Thymus (tissue), 11 donors: ENCODE results near the gene JMY. TPM values are rescaled to one million over a fixed set of nuclear protein-coding genes. Genes with fewer than 3 reads are reported as not detected.

Experiments used
- DNase-seq, 9 donors: peaks; one replicate each; pipeline ENCODE4 v3.0.0-alpha.2; 2013; ENCODE audit warnings: low spot score in 9 of 9, low read depth in 6 of 9, missing footprints in 1 of 9
- H3K27ac ChIP-seq, 2 donors: one replicate each; pipeline ENCODE4 v1.5.1; 2013; ENCODE audit warnings: control low read depth in 1 of 2, low read depth in 1 of 2, low read length in 1 of 2, mild to moderate bottlenecking in 1 of 2, moderate library complexity in 1 of 2
- H3K27me3 ChIP-seq, 2 donors: one replicate each; pipeline ENCODE4 v1.5.1; 2013; ENCODE audit warnings: low read length in 1 of 2; ENCODE audit not compliant: control insufficient read depth in 2 of 2, insufficient read depth in 1 of 2
- H3K36me3 ChIP-seq, 2 donors: one replicate each; pipeline ENCODE4 v1.5.1; 2013; ENCODE audit warnings: low read length in 1 of 2, mild to moderate bottlenecking in 1 of 2, moderate library complexity in 1 of 2; ENCODE audit not compliant: control insufficient read depth in 2 of 2, insufficient read depth in 2 of 2
- H3K4me1 ChIP-seq, 2 donors: one replicate each; pipeline ENCODE4 v1.5.1; 2013; ENCODE audit warnings: low read length in 2 of 2; ENCODE audit not compliant: control insufficient read depth in 2 of 2, insufficient read depth in 2 of 2
- H3K4me3 ChIP-seq, 2 donors: one replicate each; pipeline ENCODE4 v1.5.1; 2013; ENCODE audit warnings: low read length in 2 of 2, control low read depth in 1 of 2, mild to moderate bottlenecking in 1 of 2
- H3K9me3 ChIP-seq, 2 donors: one replicate each; pipeline ENCODE4 v1.5.1; 2013; ENCODE audit warnings: low read length in 1 of 2, mild to moderate bottlenecking in 1 of 2; ENCODE audit not compliant: control insufficient read depth in 2 of 2, insufficient read depth in 1 of 2
- WGBS: extraction: QIAGEN DNeasy Blood & Tissue Kit; methylation state at CpG from one replicate; pipeline ENCODE4 v1.1.7; 2013; 5-methylcytosine and 5-hydroxymethylcytosine counted together
- polyA plus RNA-seq: library from polyadenylated mRNA; stranded (reverse); fragments of 200-250 nt; gene quantifications from one replicate; pipeline ENCODE4 v1.2.3, GENCODE V29; 2013
- total RNA-seq: library from RNA; stranded (reverse); fragments of 120-200 nt; gene quantifications from one replicate; pipeline ENCODE4 v1.2.4, GENCODE V29; 2013
- donor health status: healthy.

Gene JMY
- total and polyA plus RNA-seq, 2 donors: 7.3 to 7.5 TPM

GRCh38 chr5:79349881-79350280 is 114.0 kb downstream of the JMY start:
- WGBS: 95% methylated on average over 2 of the region's 2 CpGs
- Histone ChIP-seq H3K9me3 (no peaks in the 10 kb centered on the region), H3K27ac (no peak overlapping the region), H3K4me1 (no peaks in the 10 kb centered on the region), H3K36me3 (no peaks in the 10 kb centered on the region), H3K27me3 (no peaks in the 10 kb centered on the region), H3K4me3 (no peak overlapping the region)
- no peak for DNase-seq

- Histone ChIP-seq H3K36me3 (no peaks in the 10 kb centered on the region), H3K27ac (no peak overlapping the region), H3K4me1 (no peaks in the 10 kb centered on the region), H3K4me3 (no peak overlapping the region), H3K9me3 (no peaks in the 10 kb centered on the region), H3K27me3 (no peaks in the 10 kb centered on the region)
- DNase-seq: no peak
- WGBS: 74% methylated on average over 1 of the region's 1 CpG
These were observed 121.5 kb downstream of the JMY start for GRCh38 chr5:79357398-79357797.

Other genes starting within 250 kb of the JMY start
- gene DMGDH, start 166.5 kb upstream of the JMY start, total RNA-seq: 0.99 TPM
- 1.1 TPM for gene DMGDH, start 166.5 kb upstream of the JMY start, polyA plus RNA-seq
- gene BHMT2, start 166.4 kb upstream of the JMY start, total RNA-seq: 0.05 TPM
- 1.0 TPM for gene BHMT2, start 166.4 kb upstream of the JMY start, polyA plus RNA-seq
- gene BHMT, start 124.3 kb upstream of the JMY start, total RNA-seq: 0.14 TPM
- 0.25 TPM for gene BHMT, start 124.3 kb upstream of the JMY start, polyA plus RNA-seq